Small intestine (tissue), 7 donors: ENCODE results near the gene AOPEP. TPM values are rescaled to one million over a fixed set of nuclear protein-coding genes. Genes with fewer than 3 reads are reported as not detected.

ENCODE experiments used
- DNase-seq, 2 donors: peaks; one replicate each; pipeline versions ENCODE4 v3.0.0 to v3.0.0-alpha.2; 2013
- FAIRE-seq: peaks from 2 replicates; lab custom pipeline; 2012; peaks lifted over from hg19 to GRCh38; lab: Jason Lieb, UNC
- H3K27ac ChIP-seq, 3 donors: one replicate each; pipeline ENCODE4 v1.5.1; 2013; ENCODE audit warnings: low read length in 2 of 3, mild to moderate bottlenecking in 2 of 3, control low read depth in 1 of 3, inconsistent platforms in 1 of 3, low read depth in 1 of 3, moderate library complexity in 1 of 3
- H3K27me3 ChIP-seq, 3 donors: one replicate each; pipeline ENCODE4 v1.6.1; 2013; ENCODE audit warnings: low read length in 3 of 3, inconsistent platforms in 1 of 3; ENCODE audit not compliant: control insufficient read depth in 3 of 3, insufficient read depth in 3 of 3
- H3K36me3 ChIP-seq, 3 donors: one replicate each; pipeline ENCODE4 v1.6.1; 2013; ENCODE audit warnings: low read length in 3 of 3, inconsistent platforms in 1 of 3, low read depth in 1 of 3, mild to moderate bottlenecking in 1 of 3, moderate library complexity in 1 of 3; ENCODE audit not compliant: control insufficient read depth in 3 of 3, insufficient read depth in 2 of 3
- H3K4me1 ChIP-seq, 3 donors: one replicate each; pipeline ENCODE4 v1.6.1; 2013; ENCODE audit warnings: low read length in 2 of 3, inconsistent platforms in 1 of 3, low read depth in 1 of 3, mild to moderate bottlenecking in 1 of 3, moderate library complexity in 1 of 3; ENCODE audit not compliant: control insufficient read depth in 3 of 3, insufficient read depth in 2 of 3
- H3K4me3 ChIP-seq, 3 donors: one replicate each; pipeline ENCODE4 v1.5.1; 2013; ENCODE audit warnings: low read length in 3 of 3, control low read depth in 1 of 3, inconsistent platforms in 1 of 3, low read depth in 1 of 3, mild to moderate bottlenecking in 1 of 3, moderate library complexity in 1 of 3
- H3K9me3 ChIP-seq, 2 donors: one replicate each; pipeline ENCODE4 v1.6.1; 2013; ENCODE audit warnings: low read depth in 1 of 2, low read length in 1 of 2; ENCODE audit not compliant: control insufficient read depth in 2 of 2, insufficient read depth in 1 of 2
- WGBS, 3 donors: extraction: QIAGEN DNeasy Blood & Tissue Kit; methylation state at CpG; one replicate each; pipeline ENCODE4 v1.1.7; 2013; 5-methylcytosine and 5-hydroxymethylcytosine counted together
- polyA plus RNA-seq, 4 donors: library from polyadenylated mRNA; stranded (reverse) in 3 of 4; unstranded in 1 of 4; fragments of 200-250 nt in 3 of 4; fragments of 120-200 nt in 1 of 4; gene quantifications; one replicate each; pipeline versions ENCODE4 v1.2.1 to v1.2.3, GENCODE V29; 2013
- donor health status: healthy with polysubstance abuse.
- donor health status: control.
- donor health status: control.
- donor health status: Bipolar disorder and iron deficiency.
- donor health status: healthy.

The AOPEP gene
- polyA plus RNA-seq, 4 donors = 26.3 to 34.7 (median 28.4) TPM

DNA sequence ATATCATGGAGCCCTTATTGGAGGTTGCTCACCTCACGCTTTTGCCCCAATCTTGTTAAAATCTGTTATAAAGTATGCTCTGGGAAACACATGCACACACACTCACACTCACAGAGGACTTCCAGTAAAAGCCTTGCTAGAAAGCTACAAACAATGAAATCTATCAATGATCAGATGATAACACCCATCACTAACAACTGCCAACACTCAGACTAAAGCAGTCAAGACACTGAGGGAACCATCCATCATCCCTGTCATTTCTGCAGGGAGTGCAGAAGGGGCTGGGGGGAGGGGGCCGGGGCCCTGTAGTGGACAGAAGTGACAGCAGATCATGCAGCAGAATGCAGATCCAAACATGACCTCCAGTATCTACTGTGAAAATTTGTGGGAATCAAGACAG lies 179.1 kb downstream of the AOPEP start:
- H3K4me1 ChIP-seq = peaks cover 0 to 11% (median 5%) of the 10 kb centered on the region in 3 donors
- no peak overlapping the region for H3K27ac ChIP-seq
- WGBS, 3 donors = 96 to 98% (median 97%) methylated on average over 2 of the region's 2 CpGs
- H3K27me3 ChIP-seq = no peaks in the 10 kb centered on the region
- H3K9me3 ChIP-seq = no peaks in the 10 kb centered on the region
- DNase-seq (no peak), FAIRE-seq (no peak)
- no peak overlapping the region for H3K4me3 ChIP-seq
- no peaks in the 10 kb centered on the region for H3K36me3 ChIP-seq

DNA sequence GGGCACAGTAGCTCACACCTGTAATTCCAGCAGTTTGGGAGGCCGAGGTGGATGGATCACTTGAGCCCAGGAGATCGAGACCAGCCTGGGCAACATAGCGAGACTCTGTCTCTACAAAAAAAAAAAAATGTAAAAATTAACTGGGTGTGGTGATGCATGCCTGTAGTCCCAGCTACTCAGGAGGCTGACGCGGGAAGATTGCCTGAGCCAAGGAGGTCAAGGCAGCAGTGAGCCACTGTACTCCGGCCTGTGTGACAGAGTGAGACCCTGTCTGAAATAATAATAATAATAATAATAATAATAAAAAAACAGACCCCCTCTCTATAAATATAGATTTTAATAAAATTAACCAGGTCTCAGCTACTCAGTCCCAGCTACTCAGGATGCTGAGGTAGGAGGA lies 179.7 kb downstream of the AOPEP start:
- FAIRE-seq = no peak
- 95 to 99% (median 97%) methylated on average over 6 of the region's 6 CpGs for WGBS, 3 donors
- Histone ChIP-seq H3K27ac (no peak overlapping the region), H3K4me1 (peaks cover 0 to 11% (median 5%) of the 10 kb centered on the region in 3 donors), H3K27me3 (no peaks in the 10 kb centered on the region), H3K36me3 (no peaks in the 10 kb centered on the region), H3K9me3 (no peaks in the 10 kb centered on the region), H3K4me3 (no peak overlapping the region)
- no peak for DNase-seq

DNA sequence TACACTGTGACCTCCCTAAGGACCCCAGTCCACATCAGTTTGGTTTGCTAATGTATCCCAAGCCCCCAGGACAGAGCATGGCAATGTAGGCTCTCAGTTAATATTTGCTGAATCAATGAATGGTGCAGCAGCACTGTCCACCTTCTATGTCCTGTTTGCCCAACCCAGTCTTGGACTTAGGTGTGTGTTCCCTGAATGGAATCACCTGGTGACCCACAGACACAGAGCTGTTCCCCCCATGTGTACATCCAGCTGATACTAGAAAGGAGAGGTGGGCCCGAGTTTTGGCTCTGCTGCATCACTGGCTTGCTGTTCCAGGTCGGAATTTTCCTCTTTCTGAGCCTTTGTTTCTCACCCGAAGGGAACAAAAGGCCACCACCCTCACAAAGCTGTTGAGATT lies 180.2 kb downstream of the AOPEP start:
- no peak overlapping the region for H3K4me3 ChIP-seq
- 85 to 87% (median 87%) methylated on average over 3 of the region's 3 CpGs for WGBS, 3 donors
- peaks cover 0 to 11% (median 5%) of the 10 kb centered on the region in 3 donors for H3K4me1 ChIP-seq
- DNase-seq (no peak), FAIRE-seq (no peak)
- H3K36me3 ChIP-seq = no peaks in the 10 kb centered on the region
- no peak overlapping the region for H3K27ac ChIP-seq
- no peaks in the 10 kb centered on the region for H3K9me3 ChIP-seq
- no peaks in the 10 kb centered on the region for H3K27me3 ChIP-seq

DNA sequence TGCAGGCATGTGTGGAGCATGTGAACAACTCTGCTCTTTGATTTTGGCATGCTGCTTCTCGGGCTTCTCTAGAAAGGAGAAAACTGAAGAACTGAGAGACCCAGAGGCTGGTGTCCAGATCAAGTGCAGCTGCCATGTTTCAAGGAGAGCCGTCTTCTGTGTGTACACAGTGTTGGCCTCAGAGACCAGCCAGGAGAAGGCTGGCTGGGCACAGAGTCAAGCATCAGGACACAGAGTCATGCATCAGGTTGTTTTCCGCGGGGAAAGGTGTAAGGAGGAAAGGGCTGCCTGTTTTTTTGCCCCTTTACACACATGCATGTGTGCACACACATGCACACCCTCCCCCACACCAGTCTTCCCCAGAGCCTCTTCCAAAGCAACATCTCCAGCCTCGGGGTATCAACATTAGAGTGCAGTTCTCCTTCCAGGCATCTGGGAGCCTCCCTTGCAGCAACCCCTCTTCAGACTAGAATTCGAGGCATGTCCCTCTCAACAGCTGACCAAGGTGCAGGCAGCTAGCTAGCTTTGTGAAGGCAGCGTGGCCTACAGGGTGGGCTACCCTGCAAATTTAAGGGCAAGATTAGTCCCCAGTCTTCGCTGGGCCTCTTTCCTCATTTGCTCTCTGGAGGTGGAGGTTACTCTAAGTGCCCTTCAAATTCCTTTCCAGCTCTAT lies 180.9 kb downstream of the AOPEP start:
- 75 to 83% (median 77%) methylated on average over 8 of the region's 8 CpGs for WGBS, 3 donors
- no peaks in the 10 kb centered on the region for H3K27me3 ChIP-seq
- H3K27ac ChIP-seq = peak overlapping the region in 1 of 3 donors; percentile 4
- FAIRE-seq (no peak), DNase-seq (no peak)
- no peak overlapping the region for H3K4me3 ChIP-seq
- H3K4me1 ChIP-seq = peaks cover 0 to 11% (median 5%) of the 10 kb centered on the region in 3 donors
- H3K36me3 ChIP-seq = no peaks in the 10 kb centered on the region
- H3K9me3 ChIP-seq = no peaks in the 10 kb centered on the region

DNA sequence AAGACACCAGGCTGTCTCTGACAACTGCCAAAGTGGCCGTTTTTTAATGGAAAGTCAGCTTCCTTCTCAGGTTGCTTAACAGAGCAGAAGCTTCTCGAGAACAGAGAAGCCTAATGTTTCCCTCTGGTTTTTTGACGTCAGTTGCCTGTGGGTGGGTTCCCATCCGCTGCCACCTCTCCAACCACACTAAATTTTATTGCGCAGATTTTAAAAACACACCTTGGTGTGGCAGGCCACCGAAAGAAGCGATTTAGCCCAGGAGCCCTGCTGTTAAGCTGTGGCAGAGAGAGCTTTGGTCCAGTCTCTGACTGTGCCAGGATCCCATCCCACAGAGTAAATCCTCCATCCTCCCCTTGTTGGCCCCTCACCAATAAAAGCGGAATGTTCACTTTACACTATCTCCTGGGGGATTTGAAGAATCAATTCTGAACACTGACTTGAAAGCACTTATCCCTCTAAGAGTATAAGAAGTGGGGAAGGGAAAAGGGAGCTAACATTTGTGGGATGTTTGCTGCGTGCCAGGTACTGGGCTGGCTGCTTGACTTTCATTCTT lies 181.6 kb downstream of the AOPEP start:
- Histone ChIP-seq H3K27ac (peak overlapping the region in 1 of 3 donors; percentile 55), H3K4me1 (peaks cover 0 to 11% (median 5%) of the 10 kb centered on the region in 3 donors), H3K4me3 (no peak overlapping the region), H3K9me3 (no peaks in the 10 kb centered on the region), H3K36me3 (no peaks in the 10 kb centered on the region), H3K27me3 (no peaks in the 10 kb centered on the region)
- DNase-seq (no peak), FAIRE-seq (no peak)
- 74 to 89% (median 86%) methylated on average over 9 of the region's 9 CpGs for WGBS, 3 donors

DNA sequence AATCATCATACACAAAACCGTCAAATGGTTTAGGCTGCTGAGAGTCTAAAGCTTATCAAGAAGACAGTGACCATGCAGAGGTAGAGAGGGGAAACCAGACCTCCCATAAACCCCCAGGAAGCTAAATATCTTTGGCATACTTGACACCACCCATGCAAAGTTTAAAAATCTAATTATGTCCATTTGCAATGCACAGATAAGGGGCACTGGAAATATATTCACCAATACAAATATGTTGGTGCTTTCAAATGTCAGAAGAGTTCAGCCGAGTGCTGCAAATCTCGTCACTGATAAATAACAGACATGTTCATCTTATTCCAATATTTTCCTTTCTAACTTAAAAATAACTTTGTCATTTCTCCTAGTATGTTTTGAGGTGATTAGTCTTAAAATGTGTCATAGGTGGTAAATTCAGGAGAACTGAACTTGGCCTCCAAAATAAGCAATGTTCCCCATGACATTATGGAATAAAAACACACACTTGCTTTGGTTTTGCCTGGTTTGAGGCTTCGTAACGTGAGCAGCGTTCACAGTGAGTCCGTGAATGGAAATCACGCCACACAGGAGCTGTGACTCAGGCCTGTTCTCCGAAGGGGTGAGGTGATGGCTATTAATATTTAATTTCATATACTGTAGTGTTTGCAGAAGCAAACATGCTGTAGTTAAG lies 182.2 kb downstream of the AOPEP start:
- no peaks in the 10 kb centered on the region for H3K9me3 ChIP-seq
- DNase-seq (no peak), FAIRE-seq (no peak)
- H3K27ac ChIP-seq = peak overlapping the region in 2 of 3 donors; percentile 15 to 55
- H3K4me1 ChIP-seq = peaks cover 0 to 16% (median 5%) of the 10 kb centered on the region in 3 donors
- H3K36me3 ChIP-seq = no peaks in the 10 kb centered on the region
- no peaks in the 10 kb centered on the region for H3K27me3 ChIP-seq
- 75 to 80% (median 79%) methylated on average over 9 of the region's 9 CpGs for WGBS, 3 donors
- H3K4me3 ChIP-seq = no peak overlapping the region

DNA sequence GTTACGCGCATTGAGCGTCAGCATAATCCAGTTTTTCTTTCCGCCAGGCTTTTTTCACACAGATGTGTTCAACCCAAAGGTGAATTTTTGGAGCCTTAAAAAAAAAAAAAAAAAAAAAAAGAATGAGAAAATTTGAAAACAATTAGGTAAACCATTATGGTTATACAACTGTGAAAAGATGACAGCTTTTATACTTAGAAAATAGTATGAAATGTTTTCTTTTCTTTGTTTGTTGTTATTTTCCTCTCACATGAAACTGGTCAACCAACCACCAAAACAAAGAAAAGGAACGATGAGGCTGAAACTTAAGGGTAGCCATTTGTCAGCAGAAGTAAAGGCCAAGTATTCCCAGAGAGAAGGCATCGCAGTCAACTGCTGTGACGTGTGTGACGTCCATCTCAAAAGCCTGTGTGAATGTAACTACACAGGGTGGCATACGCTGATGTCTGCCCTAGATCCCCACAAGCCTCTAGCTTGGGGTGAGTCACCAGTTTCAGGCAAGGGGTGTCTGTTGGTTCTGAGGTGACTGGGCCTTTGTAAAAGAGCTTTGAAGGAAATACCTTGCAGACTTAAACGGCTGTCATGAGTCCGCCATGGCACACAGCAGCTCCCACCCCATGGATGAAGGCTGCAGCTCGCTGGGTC lies 182.9 kb downstream of the AOPEP start:
- FAIRE-seq = no peak
- H3K9me3 ChIP-seq = no peaks in the 10 kb centered on the region
- no peak overlapping the region for H3K4me3 ChIP-seq
- no peak for DNase-seq
- H3K36me3 ChIP-seq = no peaks in the 10 kb centered on the region
- peaks cover 0 to 21% (median 5%) of the 10 kb centered on the region in 3 donors for H3K4me1 ChIP-seq
- 86 to 94% (median 89%) methylated on average over 12 of the region's 12 CpGs for WGBS, 3 donors
- H3K27ac ChIP-seq = peak overlapping the region in 1 of 3 donors; percentile 15
- no peaks in the 10 kb centered on the region for H3K27me3 ChIP-seq

DNA sequence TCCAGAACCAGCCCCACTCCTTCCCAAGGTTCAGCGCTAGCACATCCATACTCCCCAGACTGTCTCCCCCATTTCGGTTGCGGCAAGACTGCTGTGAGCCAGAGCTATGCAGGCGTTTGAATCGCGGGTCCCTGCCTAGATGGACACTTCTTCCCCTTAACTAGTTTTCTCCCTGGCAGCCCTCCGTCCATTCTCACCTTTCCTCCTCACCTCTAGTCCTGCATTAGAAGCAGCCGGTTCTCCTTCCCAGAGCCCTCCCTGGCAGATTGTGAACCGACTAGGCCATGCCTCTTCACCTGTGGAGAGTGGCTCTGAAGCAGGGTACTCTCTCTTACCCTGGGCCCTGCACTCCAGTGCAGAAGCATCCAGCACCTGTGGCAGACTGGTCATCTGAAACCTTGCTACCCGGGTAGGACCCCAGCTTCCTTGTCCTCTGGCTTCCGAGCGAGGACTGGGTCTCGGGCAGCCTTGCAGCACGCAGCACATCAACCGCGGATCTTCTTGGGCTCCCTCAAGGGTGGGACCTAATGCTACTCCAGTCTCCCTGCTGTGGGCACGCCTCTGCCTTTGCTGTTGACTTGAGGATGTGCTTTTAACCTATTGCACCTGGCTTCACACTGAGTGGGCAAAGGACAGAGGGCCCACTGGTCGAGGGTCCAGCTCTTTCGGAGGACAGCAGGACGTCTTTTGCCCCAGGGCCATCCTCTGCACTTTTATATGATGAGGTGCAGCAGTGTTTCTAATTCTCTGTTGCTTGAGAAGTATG lies 183.6 kb downstream of the AOPEP start:
- peaks cover 0 to 26% (median 5%) of the 10 kb centered on the region in 3 donors for H3K4me1 ChIP-seq
- no peak overlapping the region for H3K27ac ChIP-seq
- H3K27me3 ChIP-seq = no peaks in the 10 kb centered on the region
- H3K9me3 ChIP-seq = no peaks in the 10 kb centered on the region
- WGBS, 3 donors = 93 to 96% (median 96%) methylated on average over 20 of the region's 20 CpGs
- no peak overlapping the region for H3K4me3 ChIP-seq
- H3K36me3 ChIP-seq = no peaks in the 10 kb centered on the region
- DNase-seq (no peak), FAIRE-seq (no peak)
